Measurements from ENCODE around the gene ONECUT2.
"Not testable (repeated sequence)": the region's sequence is repeated elsewhere in the genome, so short reads cannot be mapped to it uniquely, and the experiment has no call there.

Gene ONECUT2

DNA sequence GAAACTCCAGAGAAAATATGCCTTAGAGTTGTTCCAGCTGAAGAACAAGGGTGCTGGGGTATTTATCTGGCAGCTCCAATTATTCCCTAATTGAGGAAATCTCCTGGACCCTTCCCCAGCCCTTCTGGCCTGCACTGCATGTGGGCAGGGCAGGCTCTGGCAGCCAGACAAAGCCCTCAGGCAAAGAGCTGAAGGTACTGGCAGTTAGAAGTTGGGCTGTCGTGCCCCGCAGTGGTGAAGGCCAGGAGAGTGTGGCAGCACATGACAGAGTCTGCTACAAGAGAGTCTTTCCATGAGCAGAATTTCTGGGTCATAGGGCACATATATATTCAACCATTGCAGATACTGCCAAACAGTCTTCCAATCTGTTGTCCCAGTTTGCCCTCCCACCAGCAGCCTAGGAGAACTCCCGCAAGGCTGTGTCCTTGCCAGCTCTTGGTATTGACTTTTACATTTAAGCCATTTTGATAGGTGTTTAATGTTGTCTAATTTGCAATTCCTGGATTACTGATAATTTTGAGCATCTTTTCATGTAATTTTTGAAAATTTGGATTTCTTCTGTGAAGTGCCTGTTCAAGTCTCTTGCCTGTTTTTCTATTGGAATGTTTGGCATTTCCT, 26.6 kb downstream of the ONECUT2 start:
- Mint-ChIP-seq H3K9me3 (peaks cover 10% of the 10 kb centered on the region), H3K36me3 (no peaks in the 10 kb centered on the region), H3K4me3 (no peak overlapping the region), H3K27me3 (peaks cover 28% of the 10 kb centered on the region), H3K27ac (no peak overlapping the region), H3K4me1 (peaks cover 4% of the 10 kb centered on the region)
- ATAC-seq: peak; percentile 27

DNA sequence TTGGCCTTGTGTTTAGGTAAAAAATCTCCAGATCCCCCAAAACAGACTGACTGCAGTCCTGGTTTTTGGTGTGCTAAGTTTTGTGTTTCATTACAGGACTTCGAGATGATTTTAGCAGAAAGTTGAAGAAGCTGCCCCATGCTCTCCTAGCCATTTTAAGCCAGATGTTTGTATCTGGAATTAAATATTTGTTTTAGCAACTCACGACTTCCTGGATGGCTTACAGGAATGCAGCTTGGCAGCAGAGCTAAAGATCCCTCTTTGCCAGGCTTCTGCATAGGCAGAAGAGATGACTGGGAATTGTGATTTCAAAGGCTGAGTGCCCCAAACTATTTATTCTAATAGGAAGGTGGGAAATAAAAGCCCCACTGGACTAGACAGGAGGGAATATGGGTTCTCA, 31.1 kb downstream of the ONECUT2 start:
- Mint-ChIP-seq H3K27ac (no peak overlapping the region), H3K4me3 (no peak overlapping the region), H3K36me3 (no peaks in the 10 kb centered on the region), H3K27me3 (peaks cover 56% of the 10 kb centered on the region), H3K9me3 (peaks cover under 1% of the 10 kb centered on the region), H3K4me1 (peaks cover 4% of the 10 kb centered on the region)
- ATAC-seq: no peak

DNA sequence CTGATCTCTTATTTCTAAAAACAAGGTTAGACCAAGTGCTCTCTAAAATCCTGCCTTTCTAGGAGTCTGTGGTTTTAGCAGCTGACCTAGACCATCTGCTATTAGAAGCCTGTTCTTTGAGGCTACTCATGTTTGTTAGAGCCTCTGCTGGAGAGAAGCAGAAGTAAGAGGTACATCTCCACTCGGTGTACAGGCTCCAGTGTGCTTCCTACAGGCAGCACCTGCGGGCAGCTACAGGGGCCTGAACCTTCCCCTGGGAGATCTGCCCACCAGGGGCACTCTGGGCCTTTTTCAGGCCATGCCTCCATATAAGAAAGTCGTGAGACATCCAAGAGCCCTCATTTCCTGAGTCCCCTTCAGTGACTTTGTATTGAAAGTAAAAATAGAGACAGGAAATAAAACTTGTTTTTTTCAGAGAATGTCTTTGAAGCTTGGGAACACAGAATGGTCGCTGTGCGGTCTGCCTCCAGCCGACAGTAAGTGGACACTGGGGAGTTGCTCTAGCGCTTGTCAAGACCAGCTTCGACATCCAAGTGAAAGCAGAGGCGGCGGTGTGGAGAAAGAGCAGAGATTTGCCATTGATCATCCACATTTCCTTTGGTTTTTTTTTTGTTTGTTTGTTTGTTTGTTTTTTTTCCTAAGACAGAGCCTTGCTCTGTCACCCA, 31.7 kb downstream of the ONECUT2 start:
- H3K4me3 Mint-ChIP-seq: no peak overlapping the region
- ATAC-seq: no peak
- H3K9me3 Mint-ChIP-seq: no peaks in the 10 kb centered on the region
- peaks cover 62% of the 10 kb centered on the region for H3K27me3 Mint-ChIP-seq
- no peaks in the 10 kb centered on the region for H3K36me3 Mint-ChIP-seq
- no peak overlapping the region for H3K27ac Mint-ChIP-seq
- H3K4me1 Mint-ChIP-seq: peaks cover 4% of the 10 kb centered on the region

DNA sequence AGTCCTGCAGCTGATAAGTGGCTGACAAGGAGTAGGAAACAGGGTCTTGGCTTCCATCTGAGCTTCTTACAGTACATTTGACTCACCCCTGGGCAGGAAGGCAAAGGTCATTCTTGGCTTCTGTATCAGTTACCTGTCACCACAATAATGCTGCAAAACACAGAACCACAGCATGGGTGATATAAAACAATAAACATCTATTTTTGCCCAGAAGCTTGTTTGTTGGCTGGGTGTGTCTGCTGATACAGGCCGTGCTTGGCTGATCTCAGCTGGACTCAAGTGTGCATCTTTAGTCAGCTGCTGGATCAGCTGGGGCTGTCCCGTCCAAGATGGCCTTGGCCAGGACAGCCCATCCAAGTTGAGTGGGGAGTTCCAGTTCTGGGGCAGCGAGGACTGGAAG, 34.7 kb downstream of the ONECUT2 start:
- peaks cover 4% of the 10 kb centered on the region for H3K4me1 Mint-ChIP-seq
- no peak for ATAC-seq
- no peaks in the 10 kb centered on the region for H3K36me3 Mint-ChIP-seq
- no peak overlapping the region for H3K27ac Mint-ChIP-seq
- peaks cover 73% of the 10 kb centered on the region for H3K27me3 Mint-ChIP-seq
- H3K4me3 Mint-ChIP-seq: no peak overlapping the region
- H3K9me3 Mint-ChIP-seq: no peaks in the 10 kb centered on the region

DNA sequence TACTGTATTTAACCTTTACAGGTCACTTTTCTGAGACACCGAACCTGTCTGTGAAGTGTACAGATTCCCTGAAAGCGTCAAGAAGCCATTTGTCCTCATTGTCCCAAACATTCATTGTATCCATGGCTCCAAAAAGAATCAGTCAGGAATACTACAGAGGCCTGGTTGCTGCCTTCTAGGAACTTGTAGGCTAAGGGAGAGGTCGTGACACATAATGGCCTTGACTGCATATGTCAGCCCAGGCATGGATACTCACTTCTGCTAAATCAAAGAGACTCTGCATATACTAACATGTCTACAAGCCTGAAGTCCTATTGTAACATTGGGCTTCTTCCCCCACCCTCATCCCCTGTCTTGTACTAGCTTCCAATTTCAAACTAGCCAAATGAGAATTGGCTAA, 40.2 kb downstream of the ONECUT2 start:
- Mint-ChIP-seq H3K4me3 (no peak overlapping the region), H3K27me3 (peaks cover 59% of the 10 kb centered on the region), H3K9me3 (no peaks in the 10 kb centered on the region), H3K36me3 (no peaks in the 10 kb centered on the region), H3K27ac (no peak overlapping the region), H3K4me1 (peaks cover 10% of the 10 kb centered on the region)
- peak; percentile 52 for ATAC-seq

DNA sequence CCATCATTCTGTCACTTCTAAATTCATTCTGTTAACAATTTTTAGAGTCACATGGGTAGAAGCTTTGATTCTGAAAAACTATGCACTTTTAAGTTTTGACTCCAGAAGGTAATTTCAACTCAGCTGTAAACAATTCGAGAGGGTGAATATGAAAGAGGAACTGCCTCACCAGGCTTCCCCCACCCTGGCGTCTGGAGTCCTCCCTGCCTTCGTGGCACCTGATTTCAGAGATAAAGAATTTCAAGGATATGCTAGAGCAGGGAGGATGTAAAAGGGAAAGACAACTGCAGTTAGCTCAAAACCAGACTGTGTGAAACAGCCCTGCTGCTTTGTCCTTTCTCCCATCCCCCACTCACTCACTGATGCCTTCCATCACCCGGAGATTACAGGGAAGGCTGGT, 40.7 kb downstream of the ONECUT2 start:
- Mint-ChIP-seq H3K4me3 (no peak overlapping the region), H3K9me3 (no peaks in the 10 kb centered on the region), H3K36me3 (no peaks in the 10 kb centered on the region), H3K27me3 (peaks cover 55% of the 10 kb centered on the region), H3K4me1 (peaks cover 10% of the 10 kb centered on the region), H3K27ac (no peak overlapping the region)
- no peak for ATAC-seq

DNA sequence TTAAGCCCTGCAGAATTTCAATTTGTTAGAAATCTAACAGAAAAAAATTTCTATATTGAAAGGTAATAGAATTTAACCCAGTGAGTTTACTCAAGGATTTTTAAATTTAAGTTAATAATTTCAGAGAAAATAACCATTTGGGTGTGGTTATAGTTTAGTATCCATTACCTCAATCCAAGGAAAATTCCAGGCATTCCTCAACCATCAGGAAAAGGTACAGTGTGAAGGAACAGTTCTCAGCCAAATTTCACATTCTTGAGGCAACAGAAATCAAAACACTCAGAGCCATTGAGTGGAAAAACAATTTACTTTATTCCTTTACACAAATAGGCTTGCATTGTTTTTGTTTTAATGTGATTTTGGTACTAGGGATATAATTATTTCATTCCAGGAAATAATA, 45.6 kb downstream of the ONECUT2 start:
- H3K4me3 Mint-ChIP-seq: no peak overlapping the region
- H3K27me3 Mint-ChIP-seq: peaks cover 34% of the 10 kb centered on the region
- no peaks in the 10 kb centered on the region for H3K9me3 Mint-ChIP-seq
- H3K36me3 Mint-ChIP-seq: no peaks in the 10 kb centered on the region
- no peak overlapping the region for H3K27ac Mint-ChIP-seq
- peaks cover 6% of the 10 kb centered on the region for H3K4me1 Mint-ChIP-seq
- no peak for ATAC-seq

DNA sequence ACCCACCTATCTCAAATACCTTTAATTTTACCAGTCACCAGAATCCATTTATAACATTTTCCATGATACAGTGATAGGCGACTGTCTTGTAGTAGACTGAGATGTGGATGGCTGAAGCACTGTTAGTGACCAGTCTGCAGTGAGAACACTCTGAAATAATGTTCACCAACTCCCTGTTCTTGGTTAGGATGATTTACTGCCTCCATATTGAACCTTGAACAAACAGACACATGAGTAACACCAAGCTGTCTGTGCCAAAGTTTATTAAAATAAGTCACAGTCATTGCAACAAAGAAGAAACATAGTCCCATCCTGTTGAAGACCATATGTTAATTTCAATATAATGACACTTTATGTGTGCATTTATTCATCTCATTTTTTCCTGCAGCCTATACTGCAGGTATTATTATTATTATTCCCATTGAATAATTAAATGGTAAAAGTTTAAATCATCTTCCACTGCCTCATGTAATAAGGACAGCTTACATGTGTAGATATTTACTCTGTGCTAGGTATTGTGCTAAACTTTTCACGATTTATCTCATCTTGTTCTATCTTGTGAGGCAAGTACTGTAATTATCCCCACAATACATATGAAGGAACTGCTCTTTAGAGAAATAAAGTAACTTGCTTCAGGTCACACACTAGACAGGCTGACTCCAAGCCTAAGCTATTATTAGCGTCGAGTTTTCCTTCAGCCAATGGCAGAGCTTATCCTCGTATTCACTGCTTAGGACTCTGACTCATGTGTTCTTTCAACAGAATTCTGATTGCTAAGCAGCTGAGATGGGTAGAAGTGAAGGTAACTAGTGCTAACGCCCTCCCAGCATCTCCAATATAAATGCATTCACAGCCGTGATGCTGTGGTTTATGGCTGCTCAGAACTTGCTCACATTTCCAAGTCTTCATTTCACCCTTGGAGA, 62.5 kb downstream of the ONECUT2 start:
- no peaks in the 10 kb centered on the region for H3K4me1 Mint-ChIP-seq
- no peak overlapping the region for H3K27ac Mint-ChIP-seq
- H3K4me3 Mint-ChIP-seq: no peak overlapping the region
- no peaks in the 10 kb centered on the region for H3K9me3 Mint-ChIP-seq
- no peaks in the 10 kb centered on the region for H3K36me3 Mint-ChIP-seq
- peaks cover 42% of the 10 kb centered on the region for H3K27me3 Mint-ChIP-seq
- no peak for ATAC-seq

DNA sequence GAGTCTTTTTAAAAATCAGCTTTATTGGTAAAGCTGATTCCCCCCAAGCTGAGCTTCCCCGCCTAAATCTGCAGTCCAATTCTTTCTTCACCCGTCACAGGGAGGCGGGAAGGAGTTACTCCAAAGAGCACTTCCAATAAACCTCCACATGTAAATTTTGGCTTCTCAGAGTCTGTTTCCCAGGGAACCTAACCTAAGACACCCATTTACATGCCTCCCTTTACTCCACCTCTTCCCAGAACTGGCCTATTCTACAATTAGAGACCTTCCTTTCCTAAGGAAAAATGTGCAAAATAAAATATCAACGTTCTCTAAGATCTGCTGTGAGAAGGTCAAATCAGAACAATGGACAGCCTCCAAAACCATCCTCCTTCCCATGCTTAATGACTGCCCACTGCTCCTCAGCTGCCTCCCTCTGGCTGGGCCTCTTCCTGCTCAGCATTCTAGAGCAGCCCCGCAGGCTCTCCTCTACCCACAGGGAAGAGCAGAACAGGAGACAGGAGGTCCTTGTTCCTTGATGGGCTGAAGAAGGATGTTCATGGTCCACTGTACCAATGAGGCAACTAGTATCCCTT, 63.6 kb downstream of the ONECUT2 start:
- Mint-ChIP-seq H3K4me3 (no peak overlapping the region), H3K4me1 (no peaks in the 10 kb centered on the region), H3K27ac (no peak overlapping the region), H3K9me3 (no peaks in the 10 kb centered on the region), H3K36me3 (no peaks in the 10 kb centered on the region), H3K27me3 (peaks cover 31% of the 10 kb centered on the region)
- no peak for ATAC-seq

DNA sequence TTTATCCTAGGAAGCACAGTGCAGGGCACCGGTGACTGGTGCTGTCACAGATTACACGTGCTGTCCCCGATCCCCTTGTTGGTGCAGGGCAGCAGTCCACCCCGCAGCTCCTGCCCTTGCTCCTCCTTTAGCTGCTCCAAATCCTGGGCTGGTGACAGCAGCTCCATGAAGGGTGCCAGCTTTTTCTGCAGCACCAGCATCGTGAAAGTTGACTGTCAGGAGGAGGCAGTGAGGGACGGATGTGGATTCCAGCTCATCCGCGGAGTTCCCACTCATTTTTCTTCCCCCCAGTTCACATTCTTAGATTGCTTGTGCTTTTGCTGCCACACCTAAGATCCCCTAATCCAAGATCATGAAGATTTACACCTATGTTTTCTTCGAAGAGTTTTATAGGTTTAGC, 67.5 kb downstream of the ONECUT2 start:
- ATAC-seq: no peak
- H3K27me3 Mint-ChIP-seq: peaks cover 51% of the 10 kb centered on the region
- H3K9me3 Mint-ChIP-seq: no peaks in the 10 kb centered on the region
- no peak overlapping the region for H3K4me3 Mint-ChIP-seq
- H3K27ac Mint-ChIP-seq: no peak overlapping the region
- no peaks in the 10 kb centered on the region for H3K36me3 Mint-ChIP-seq
- no peaks in the 10 kb centered on the region for H3K4me1 Mint-ChIP-seq

DNA sequence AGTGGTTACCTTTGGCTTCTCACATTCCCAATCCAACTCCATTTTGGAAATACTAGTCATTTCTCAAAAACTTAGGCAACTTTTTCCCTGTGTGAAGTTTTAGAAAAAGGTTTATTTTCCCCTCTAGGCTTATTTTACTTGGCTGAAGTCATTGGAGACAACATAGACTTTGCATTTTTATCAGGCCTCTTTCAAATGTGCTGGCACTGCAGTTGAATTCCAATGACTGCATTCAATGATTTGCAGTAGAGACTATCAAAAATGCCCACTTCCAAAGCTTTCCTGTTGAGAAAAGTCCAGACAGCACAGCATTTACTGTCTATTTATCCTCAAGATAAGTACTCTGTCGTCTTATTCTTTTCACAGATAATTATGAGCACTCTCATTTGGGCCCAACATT, 70.1 kb downstream of the ONECUT2 start:
- Mint-ChIP-seq H3K9me3 (no peaks in the 10 kb centered on the region), H3K4me1 (no peaks in the 10 kb centered on the region), H3K27ac (no peak overlapping the region), H3K4me3 (no peak overlapping the region), H3K36me3 (no peaks in the 10 kb centered on the region), H3K27me3 (peaks cover 60% of the 10 kb centered on the region)
- no peak for ATAC-seq

DNA sequence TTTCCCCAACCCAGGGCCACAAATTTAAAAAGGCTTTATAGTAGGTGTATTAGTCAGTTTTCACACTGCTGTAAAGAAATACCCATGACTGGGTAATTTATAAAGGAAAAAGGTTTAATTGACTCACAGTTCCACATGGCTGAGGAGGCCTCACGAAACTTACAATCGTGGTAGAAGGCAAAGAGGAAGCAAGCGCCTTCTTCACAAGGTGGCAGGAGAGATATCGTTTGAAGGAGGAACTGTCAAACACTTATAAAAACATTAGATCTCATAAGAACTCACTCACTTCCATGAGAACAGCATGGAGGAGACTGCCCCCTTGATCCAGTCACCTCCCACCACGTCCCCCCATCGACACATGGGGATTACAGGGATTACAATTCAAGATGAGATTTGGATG, 80.9 kb downstream of the ONECUT2 start:
- H3K36me3 Mint-ChIP-seq: no peaks in the 10 kb centered on the region
- H3K27ac Mint-ChIP-seq: no peak overlapping the region
- no peak overlapping the region for H3K4me3 Mint-ChIP-seq
- H3K27me3 Mint-ChIP-seq: peaks cover 40% of the 10 kb centered on the region
- peaks cover 8% of the 10 kb centered on the region for H3K9me3 Mint-ChIP-seq
- H3K4me1 Mint-ChIP-seq: no peaks in the 10 kb centered on the region
- no peak for ATAC-seq

DNA sequence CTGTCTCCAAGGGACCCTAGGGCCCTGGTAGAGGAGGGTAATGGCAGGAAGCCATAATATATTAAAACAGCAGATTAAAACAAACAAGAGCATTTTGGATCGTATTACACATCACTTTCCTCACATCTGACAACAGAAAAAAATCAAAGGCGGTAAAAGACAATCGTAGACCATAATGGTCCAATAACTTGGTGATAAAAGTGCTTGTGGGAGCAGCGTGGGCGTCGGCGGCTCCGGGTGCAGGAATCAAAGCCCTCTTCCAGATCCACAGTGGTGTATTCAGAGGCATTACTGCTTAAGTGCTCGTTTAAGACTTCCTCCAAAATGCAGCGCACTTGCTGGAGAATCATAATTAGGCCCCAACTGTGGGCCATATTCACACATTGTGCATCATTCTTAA, 83.4 kb downstream of the ONECUT2 start:
- Mint-ChIP-seq H3K27me3 (peaks cover 37% of the 10 kb centered on the region), H3K4me3 (no peak overlapping the region), H3K36me3 (no peaks in the 10 kb centered on the region), H3K4me1 (peaks cover 6% of the 10 kb centered on the region), H3K9me3 (peaks cover 8% of the 10 kb centered on the region), H3K27ac (no peak overlapping the region)
- ATAC-seq: no peak

DNA sequence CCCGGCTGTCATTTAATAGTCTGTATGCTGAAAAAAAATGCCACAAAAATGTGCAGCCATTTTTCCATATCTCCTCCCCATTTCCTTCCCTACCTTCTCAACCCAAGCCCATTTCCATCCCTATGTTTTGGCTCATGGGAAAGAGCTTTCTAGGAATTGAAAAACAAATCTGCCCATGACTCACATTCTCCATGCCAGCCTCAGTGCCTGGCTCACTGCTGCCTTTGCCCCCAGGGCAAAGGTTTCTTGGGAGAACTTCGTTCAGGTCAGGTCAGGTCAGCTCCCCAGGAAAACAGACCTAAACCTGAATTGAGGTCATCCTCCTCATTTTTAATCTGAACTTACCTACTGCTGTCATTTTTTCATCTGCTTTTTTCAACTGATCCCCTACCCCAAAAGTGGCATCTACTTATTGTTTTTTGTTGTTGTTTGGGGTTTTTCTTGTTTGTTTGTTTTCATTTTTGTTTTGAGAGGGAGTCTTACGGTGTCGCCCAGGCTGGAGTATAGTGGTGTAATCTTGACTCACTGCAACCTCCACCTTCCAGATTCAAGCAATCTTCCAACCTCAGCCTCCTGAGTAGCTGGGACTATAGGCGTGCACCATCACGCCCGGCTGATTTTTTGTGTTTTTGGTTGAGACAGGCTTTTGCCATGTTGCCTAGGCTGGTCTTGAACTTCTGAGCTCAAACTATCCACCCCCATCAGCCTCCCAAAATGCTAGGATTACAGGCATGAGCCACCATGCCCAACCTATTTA, 84.7 kb downstream of the ONECUT2 start:
- peaks cover 6% of the 10 kb centered on the region for H3K9me3 Mint-ChIP-seq
- no peak overlapping the region for H3K27ac Mint-ChIP-seq
- H3K4me3 Mint-ChIP-seq: no peak overlapping the region
- no peaks in the 10 kb centered on the region for H3K36me3 Mint-ChIP-seq
- peaks cover 32% of the 10 kb centered on the region for H3K27me3 Mint-ChIP-seq
- peaks cover 16% of the 10 kb centered on the region for H3K4me1 Mint-ChIP-seq
- ATAC-seq: no peak

DNA sequence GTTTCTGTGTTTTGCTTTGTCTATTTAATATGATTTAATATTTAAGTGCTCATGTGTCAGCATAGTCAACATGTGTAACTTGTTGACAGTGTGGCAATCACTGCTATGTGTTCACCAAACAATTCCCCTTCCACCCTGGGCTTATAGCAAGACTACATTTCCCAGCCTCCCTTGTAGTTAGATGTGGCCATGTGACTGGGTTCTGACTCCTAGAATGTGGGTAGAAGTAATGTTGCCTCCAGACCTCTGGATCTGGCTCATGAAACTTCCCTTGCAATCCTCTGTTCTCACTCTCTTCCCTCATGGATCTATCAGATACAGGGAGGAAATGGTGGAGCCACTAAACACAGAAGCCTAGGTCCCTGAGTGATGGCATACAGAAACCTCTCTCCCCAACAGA, 87.2 kb downstream of the ONECUT2 start:
- H3K27ac Mint-ChIP-seq, H3K36me3 Mint-ChIP-seq, H3K9me3 Mint-ChIP-seq, ATAC-seq, H3K4me3 Mint-ChIP-seq: not testable (repeated sequence)
- peaks cover 32% of the 10 kb centered on the region for H3K27me3 Mint-ChIP-seq
- H3K4me1 Mint-ChIP-seq: peaks cover 16% of the 10 kb centered on the region

Data from stimulated activated memory B cell treated with anti-CD40 and anti-IgM and Interleukin-4, amounts not matched to agents 10 μg/mL and 1 μg/mL and 100 μg/mL, for 72 hours (primary cell).